ENCODE measurements around the gene ENDOU. TPM values are rescaled to one million over a fixed set of nuclear protein-coding genes. Genes with fewer than 3 reads are reported as not detected.

ENDOU gene
- total and polyA plus RNA-seq, 2 experiments from 2014 or later = 0.24 to 1.3 TPM

- no peaks in the 10 kb centered on the region for H3K36me3 ChIP-seq
- no peak overlapping the region for H3K4me3 ChIP-seq
- no peaks in the 10 kb centered on the region for H3K4me1 ChIP-seq (ENCODE audit: low read depth)
- no peaks in the 10 kb centered on the region for H3K27me3 ChIP-seq
- no peak overlapping the region for H3K27ac ChIP-seq
- DNase-seq (ENCODE audit: low read depth in 1 of 2, low spot score in 1 of 2) = no peak
- TF ChIP-seq CTCF (IDR thresholded peaks at IDR 0.05; ENCODE audit: low read depth, low read length) = no peak
- no peaks in the 10 kb centered on the region for H3K9me3 ChIP-seq (ENCODE audit: low read depth)
These were observed 26.3 kb upstream of the ENDOU start for GRCh38 chr12:47751561-47751960.

GRCh38 chr12:47750916-47751470 is 25.7 kb upstream of the ENDOU start:
- H3K36me3 ChIP-seq = no peaks in the 10 kb centered on the region
- H3K27ac ChIP-seq = no peak overlapping the region
- no peak for TF ChIP-seq CTCF (IDR thresholded peaks at IDR 0.05; ENCODE audit: low read depth, low read length)
- no peak for DNase-seq (ENCODE audit: low read depth in 1 of 2, low spot score in 1 of 2)
- H3K4me1 ChIP-seq (ENCODE audit: low read depth) = no peaks in the 10 kb centered on the region
- no peak overlapping the region for H3K4me3 ChIP-seq
- H3K9me3 ChIP-seq (ENCODE audit: low read depth) = no peaks in the 10 kb centered on the region
- H3K27me3 ChIP-seq = no peaks in the 10 kb centered on the region

- no peak for DNase-seq (ENCODE audit: low read depth in 1 of 2, low spot score in 1 of 2)
- H3K36me3 ChIP-seq = no peaks in the 10 kb centered on the region
- H3K27ac ChIP-seq = no peak overlapping the region
- no peaks in the 10 kb centered on the region for H3K4me1 ChIP-seq (ENCODE audit: low read depth)
- no peaks in the 10 kb centered on the region for H3K27me3 ChIP-seq
- H3K4me3 ChIP-seq = no peak overlapping the region
- no peaks in the 10 kb centered on the region for H3K9me3 ChIP-seq (ENCODE audit: low read depth)
- no peak for TF ChIP-seq CTCF (IDR thresholded peaks at IDR 0.05; ENCODE audit: low read depth, low read length)
These were observed 25.0 kb upstream of the ENDOU start for GRCh38 chr12:47750229-47750798.

- Histone ChIP-seq H3K27ac (no peak overlapping the region), H3K4me3 (no peak overlapping the region), H3K9me3 (ENCODE audit: low read depth) (no peaks in the 10 kb centered on the region), H3K36me3 (no peaks in the 10 kb centered on the region), H3K27me3 (no peaks in the 10 kb centered on the region), H3K4me1 (ENCODE audit: low read depth) (no peaks in the 10 kb centered on the region)
- TF ChIP-seq CTCF (IDR thresholded peaks at IDR 0.05; ENCODE audit: low read depth, low read length) = no peak
- no peak for DNase-seq (ENCODE audit: low read depth in 1 of 2, low spot score in 1 of 2)
These were observed 23.6 kb upstream of the ENDOU start for GRCh38 chr12:47748899-47749298.

GRCh38 chr12:47748507-47748828 is 23.2 kb upstream of the ENDOU start:
- H3K4me3 ChIP-seq = no peak overlapping the region
- no peak overlapping the region for H3K27ac ChIP-seq
- H3K36me3 ChIP-seq = no peaks in the 10 kb centered on the region
- no peaks in the 10 kb centered on the region for H3K27me3 ChIP-seq
- DNase-seq (ENCODE audit: low read depth in 1 of 2, low spot score in 1 of 2) = no peak
- no peak for TF ChIP-seq CTCF (IDR thresholded peaks at IDR 0.05; ENCODE audit: low read depth, low read length)
- no peaks in the 10 kb centered on the region for H3K4me1 ChIP-seq (ENCODE audit: low read depth)
- no peaks in the 10 kb centered on the region for H3K9me3 ChIP-seq (ENCODE audit: low read depth)
